Stimulated activated CD4-positive, alpha-beta T cell treated with anti-CD3 and anti-CD28 coated beads, Interleukin-1b, Interleukin-23, amount 100 ng/mL, for 24 hours (primary cell): ENCODE data around the gene SLC35F1.

Source experiments
- DNase-seq, 4 experiments: peaks; one replicate each; pipeline ENCODE4 v3.0.0-alpha.2; 2020; ENCODE audit warnings: low read depth in 4 of 4, low spot score in 1 of 4

Gene SLC35F1

GRCh38 chr6:118186672-118187567, 279.9 kb downstream of the SLC35F1 start:
- no peak for DNase-seq

DNA sequence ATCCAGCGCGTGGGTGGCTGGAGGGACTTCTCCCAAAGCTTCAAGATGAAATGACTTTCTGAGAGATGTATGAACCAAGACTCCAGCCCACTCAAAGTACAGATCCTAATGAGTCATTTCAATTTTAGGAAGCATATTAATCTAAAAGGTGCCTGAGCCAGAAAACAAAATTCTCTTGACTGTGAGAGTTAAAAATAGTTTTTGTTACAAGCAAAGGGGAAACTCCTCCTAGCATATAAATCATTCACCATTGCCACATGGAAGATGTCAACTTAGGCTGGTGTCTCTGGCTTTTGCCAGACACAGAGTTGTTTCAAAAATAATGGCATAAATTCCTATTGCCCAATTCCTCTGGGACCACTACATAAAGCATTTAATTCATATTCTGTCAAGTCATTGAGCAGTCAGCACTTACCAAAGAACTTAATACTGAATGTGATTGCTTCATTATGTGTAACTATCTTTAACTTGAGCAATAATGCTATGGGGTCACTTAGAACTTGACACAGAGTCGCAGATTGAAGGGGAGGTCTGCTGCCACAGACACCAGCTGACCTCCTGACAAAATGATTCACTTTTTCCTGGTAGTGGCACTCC, 280.6 kb downstream of the SLC35F1 start:
- peak in 1 of 4 experiments; percentile 4 for DNase-seq

- DNase-seq: no peak
Measured at GRCh38 chr6:118188561-118188960, 281.5 kb downstream of the SLC35F1 start.

DNA sequence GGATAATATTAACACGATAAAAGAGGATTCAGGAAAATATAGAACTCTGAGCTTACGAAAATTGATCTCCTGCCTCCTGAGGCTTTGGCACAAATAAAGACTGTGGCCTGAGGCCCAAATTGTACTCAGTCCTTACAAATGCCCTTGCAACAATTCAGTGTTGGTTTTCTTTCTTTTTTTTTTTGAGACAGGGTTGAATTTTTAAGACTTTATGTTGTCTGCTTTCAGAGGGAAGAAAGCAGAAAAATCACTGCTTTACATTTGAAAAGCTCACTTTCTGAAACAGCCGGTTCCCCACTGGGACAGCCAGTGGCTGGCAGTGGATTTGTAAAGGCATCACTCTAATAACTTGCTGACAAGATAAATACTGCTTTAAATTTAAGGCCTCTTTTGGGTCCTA, 290.5 kb downstream of the SLC35F1 start:
- no peak for DNase-seq

- no peak for DNase-seq
Measured at GRCh38 chr6:118198746-118199145, 291.7 kb downstream of the SLC35F1 start.

- no peak for DNase-seq
Measured at GRCh38 chr6:118200160-118200559, 293.1 kb downstream of the SLC35F1 start.

DNA sequence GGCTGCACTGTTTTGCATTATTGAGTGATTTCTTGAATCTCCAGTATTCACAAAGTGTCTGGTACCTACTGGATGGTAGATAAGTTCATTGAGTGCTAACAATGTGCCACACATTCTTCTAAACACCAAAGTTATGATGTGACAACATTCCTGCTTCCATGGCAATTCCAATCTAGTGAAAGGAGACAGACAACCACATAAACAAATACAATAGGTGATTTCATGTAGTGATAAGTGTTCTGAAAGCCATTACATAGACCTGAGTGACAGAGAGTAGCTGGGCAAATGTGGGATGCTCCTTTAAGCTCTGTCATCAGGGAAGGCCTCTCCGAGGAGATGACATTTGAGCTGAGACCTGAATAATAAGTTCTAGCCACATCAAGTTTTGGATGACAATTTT, 295.5 kb downstream of the SLC35F1 start:
- DNase-seq: no peak

DNA sequence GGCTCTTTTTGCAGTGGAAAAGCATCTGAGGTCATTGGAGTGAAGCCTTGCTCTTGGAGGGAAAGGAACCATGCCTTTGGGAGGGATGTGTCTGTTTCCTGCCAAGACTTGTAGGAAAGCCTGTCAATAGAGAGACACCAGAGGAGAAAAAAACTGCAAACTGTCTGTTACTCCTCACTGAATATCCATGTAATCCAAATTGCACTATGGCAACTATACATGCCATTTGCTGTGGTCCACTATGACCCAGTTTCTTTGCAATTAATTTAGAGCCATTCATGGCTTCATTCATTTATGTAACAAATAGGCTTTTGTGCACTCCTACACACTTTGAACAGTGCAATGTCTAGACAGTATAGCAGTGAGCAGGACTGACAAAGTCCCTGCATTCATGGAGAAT, 296.5 kb downstream of the SLC35F1 start:
- DNase-seq: no peak

DNA sequence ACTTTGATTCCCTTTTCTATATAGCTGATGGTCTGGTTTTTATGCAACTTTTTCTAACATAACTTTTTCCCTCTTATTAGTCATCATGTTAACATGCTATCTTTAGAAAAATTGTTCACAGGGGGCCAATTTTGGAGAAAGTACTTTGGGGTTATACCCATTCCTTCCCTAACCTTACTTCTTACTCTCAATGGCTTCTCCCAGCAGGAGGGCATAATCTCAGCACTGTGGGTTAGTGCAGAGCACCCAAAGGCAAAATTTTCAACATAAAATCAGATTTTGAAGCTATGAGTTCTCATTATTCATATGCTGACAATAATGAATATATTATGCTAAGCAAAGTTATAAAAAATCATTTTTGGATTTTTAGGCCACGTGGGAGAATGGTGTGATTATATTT, 299.2 kb downstream of the SLC35F1 start:
- no peak for DNase-seq

GRCh38 chr6:118207947-118208346, 300.9 kb downstream of the SLC35F1 start:
- DNase-seq: no peak

DNA sequence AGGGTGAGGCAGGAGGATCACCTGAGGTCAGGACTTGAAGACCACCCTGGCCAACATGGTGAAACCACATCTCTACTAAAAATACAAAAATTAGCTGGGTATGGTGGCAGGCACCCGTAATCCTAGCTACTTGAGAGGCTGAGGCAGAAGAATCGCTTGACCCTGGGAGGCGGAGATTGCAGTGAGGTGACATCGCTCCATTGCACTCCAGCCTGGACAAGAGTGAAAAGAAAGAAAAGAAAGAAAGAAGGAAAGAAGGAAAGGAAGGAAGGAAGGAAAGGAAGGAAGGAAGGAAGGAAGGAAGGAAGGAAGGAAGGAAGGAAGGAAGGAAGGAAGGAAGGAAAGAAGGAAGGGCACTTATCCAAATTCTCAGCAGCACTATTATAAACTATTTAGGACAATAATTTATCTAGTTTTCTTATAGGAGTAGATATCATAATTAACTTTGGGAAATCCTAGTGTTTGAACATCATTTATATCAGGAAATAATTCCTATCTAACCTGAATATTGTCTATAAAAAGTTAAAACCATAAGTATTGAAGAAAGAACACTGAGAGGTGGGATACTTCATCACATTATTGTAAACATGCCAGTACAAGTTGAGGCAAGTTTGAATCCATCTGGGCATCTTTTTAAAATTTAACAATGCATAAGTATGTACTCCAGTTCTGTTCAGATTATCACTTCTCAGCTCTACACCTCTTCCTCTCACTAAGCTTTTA, 305.5 kb downstream of the SLC35F1 start:
- no peak for DNase-seq

DNA sequence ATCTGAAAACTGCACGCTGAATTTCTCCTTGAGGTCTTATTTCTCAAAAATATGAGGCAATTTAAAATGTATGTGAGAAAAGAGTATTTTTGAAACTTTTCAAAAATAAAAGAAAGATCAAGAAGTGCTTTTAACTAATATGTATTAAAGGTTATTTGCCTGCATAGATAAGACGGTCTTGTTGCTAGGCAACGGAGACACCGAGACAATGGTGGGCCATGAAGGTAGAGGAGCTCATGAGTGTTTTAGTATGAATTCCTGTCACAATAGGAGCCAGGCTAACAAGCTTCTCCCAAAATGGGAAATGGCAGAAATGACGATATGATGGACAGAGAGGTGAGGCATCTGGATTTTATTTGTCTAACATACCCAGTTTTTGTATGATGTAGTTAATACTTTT, 308.2 kb downstream of the SLC35F1 start:
- no peak for DNase-seq

GRCh38 chr6:118216751-118217150, 309.7 kb downstream of the SLC35F1 start:
- no peak for DNase-seq

- DNase-seq: no peak
Measured at GRCh38 chr6:118218156-118218555, 311.1 kb downstream of the SLC35F1 start.

- no peak for DNase-seq
Measured at GRCh38 chr6:118220429-118221128, 313.5 kb downstream of the SLC35F1 start.

GRCh38 chr6:118223316-118223715, 316.3 kb downstream of the SLC35F1 start:
- no peak for DNase-seq

GRCh38 chr6:118228886-118229285, 321.8 kb downstream of the SLC35F1 start:
- no peak for DNase-seq

- no peak for DNase-seq
Measured at GRCh38 chr6:118240878-118241528, 333.9 kb downstream of the SLC35F1 start.

DNA sequence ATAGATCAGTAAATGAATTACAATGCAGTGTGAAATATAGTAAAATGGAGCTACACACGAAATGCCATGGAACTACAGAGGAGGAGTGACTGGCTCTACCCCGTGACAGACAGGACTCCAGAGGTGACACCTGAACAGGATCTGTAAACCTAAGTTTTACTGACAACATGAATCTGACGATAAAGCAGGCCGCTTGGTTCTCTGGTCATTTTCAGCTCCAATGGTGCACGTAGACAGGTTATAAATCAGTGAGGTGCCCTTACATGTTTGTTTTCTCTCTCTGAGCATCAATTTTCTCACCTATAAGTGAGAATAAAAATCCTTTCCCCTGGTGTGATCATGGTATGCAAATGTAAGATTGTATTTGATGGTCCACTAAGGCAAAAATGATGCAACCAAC, 339.3 kb downstream of the SLC35F1 start:
- no peak for DNase-seq

- DNase-seq: no peak
Measured at GRCh38 chr6:118248171-118248570, 341.1 kb downstream of the SLC35F1 start.

GRCh38 chr6:118249680-118250079, 342.6 kb downstream of the SLC35F1 start:
- DNase-seq: no peak
